ENCODE data around the gene COL5A3. TPM values are rescaled to one million over a fixed set of nuclear protein-coding genes. Genes with fewer than 3 reads are reported as not detected.
A peak's percentile ranks its signal among the peaks of the same experiment; 100 is the strongest.

Gene COL5A3
- total RNA-seq, 1 donor from 2014 or later = 0.05 TPM

DNA sequence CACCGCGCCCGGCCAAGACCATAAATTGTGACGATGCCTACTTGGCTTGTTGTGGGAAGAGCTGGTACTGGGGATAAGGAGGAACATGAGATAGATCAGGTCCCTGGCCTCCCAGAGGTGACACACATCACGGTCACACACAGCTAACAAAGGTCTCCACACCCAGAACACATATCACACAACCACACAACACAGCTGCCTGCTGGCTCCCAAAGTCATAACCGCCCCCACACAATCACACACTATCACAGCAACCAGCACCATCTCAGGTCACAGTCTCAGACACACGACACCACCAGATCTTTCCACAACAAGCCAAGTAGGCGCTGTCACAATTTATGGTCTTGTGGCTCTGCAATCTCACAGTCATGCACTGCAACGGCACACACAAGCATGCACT lies 5.7 kb downstream of the COL5A3 start:
- H3K27me3 Mint-ChIP-seq (ENCODE audit: unreplicated experiment) = peaks cover 22% of the 10 kb centered on the region

DNA sequence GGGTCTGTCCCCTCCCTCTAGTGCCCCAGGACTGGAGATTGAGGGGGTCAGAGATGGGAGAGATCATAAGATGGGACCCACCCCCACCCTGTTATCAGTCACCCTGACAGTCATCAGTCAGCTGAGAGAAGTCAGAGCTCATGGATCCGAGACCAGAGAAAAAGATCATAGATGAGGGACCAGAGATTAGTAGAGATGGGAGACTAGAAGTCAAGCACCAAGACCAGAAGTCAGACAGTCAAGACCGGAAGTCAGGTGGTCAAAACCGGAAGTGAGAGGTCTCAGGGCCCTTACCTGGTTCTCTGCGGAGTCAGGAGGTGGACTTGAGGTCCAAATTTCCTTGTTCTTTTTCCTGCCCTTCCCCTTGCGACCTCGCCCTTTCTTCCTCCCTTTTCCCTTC lies 7.0 kb downstream of the COL5A3 start:
- Mint-ChIP-seq H3K9me3 (ENCODE audit: unreplicated experiment) (no peaks in the 10 kb centered on the region), H3K27me3 (ENCODE audit: unreplicated experiment) (peaks cover 13% of the 10 kb centered on the region), H3K27ac (ENCODE audit: unreplicated experiment) (no peak overlapping the region), H3K36me3 (ENCODE audit: low read depth, unreplicated experiment) (peaks cover 5% of the 10 kb centered on the region), H3K4me3 (ENCODE audit: unreplicated experiment) (no peak overlapping the region), H3K4me1 (ENCODE audit: unreplicated experiment) (no peaks in the 10 kb centered on the region)
- TF ChIP-seq, protein P1, sequence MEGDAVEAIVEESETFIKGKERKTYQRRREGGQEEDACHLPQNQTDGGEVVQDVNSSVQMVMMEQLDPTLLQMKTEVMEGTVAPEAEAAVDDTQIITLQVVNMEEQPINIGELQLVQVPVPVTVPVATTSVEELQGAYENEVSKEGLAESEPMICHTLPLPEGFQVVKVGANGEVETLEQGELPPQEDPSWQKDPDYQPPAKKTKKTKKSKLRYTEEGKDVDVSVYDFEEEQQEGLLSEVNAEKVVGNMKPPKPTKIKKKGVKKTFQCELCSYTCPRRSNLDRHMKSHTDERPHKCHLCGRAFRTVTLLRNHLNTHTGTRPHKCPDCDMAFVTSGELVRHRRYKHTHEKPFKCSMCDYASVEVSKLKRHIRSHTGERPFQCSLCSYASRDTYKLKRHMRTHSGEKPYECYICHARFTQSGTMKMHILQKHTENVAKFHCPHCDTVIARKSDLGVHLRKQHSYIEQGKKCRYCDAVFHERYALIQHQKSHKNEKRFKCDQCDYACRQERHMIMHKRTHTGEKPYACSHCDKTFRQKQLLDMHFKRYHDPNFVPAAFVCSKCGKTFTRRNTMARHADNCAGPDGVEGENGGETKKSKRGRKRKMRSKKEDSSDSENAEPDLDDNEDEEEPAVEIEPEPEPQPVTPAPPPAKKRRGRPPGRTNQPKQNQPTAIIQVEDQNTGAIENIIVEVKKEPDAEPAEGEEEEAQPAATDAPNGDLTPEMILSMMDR (IDR thresholded peaks at IDR 0.05; ENCODE audit: unreplicated experiment) = no peak
- DNase-seq (ENCODE audit: low spot score) = no peak

More for the DNA sequence above, 5.7 kb downstream of the COL5A3 start:
- Mint-ChIP-seq H3K4me1 (ENCODE audit: unreplicated experiment) (peaks cover 4% of the 10 kb centered on the region), H3K27ac (ENCODE audit: unreplicated experiment) (no peak overlapping the region), H3K9me3 (ENCODE audit: unreplicated experiment) (no peaks in the 10 kb centered on the region), H3K4me3 (ENCODE audit: unreplicated experiment) (peak overlapping the region; percentile 3), H3K36me3 (ENCODE audit: low read depth, unreplicated experiment) (peaks cover 6% of the 10 kb centered on the region)
- no peak for DNase-seq (ENCODE audit: low spot score)
- TF ChIP-seq, protein P1 (IDR thresholded peaks at IDR 0.05; ENCODE audit: unreplicated experiment) = no peak

DNA sequence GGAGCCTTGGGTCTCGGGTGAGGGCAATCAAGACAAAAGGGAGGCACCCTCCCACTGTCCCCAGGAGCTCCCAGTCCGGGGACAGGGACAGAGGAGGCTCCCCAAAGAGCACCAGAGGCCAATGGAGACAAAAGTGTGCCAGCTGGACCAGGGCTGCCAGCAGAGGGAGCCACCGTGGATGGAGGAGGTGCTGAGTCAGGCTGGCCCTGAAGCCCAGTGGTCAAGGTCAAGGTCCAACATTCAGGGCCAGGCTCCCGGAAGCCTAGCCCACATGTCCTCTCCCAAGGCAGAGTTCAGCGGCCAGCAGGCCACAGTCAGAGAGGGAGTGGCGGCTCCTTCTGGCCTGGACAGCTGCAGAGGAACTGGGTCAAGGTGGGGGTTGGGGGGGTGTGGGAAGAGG lies 8.4 kb downstream of the COL5A3 start:
- DNase-seq (ENCODE audit: low spot score) = peak; percentile 23
- TF ChIP-seq, protein P1 (IDR thresholded peaks at IDR 0.05; ENCODE audit: unreplicated experiment) = peak; percentile 11
- H3K4me1 Mint-ChIP-seq (ENCODE audit: unreplicated experiment) = no peaks in the 10 kb centered on the region
- peaks cover 5% of the 10 kb centered on the region for H3K36me3 Mint-ChIP-seq (ENCODE audit: low read depth, unreplicated experiment)
- H3K27me3 Mint-ChIP-seq (ENCODE audit: unreplicated experiment) = peaks cover 14% of the 10 kb centered on the region
- no peak overlapping the region for H3K27ac Mint-ChIP-seq (ENCODE audit: unreplicated experiment)
- no peak overlapping the region for H3K4me3 Mint-ChIP-seq (ENCODE audit: unreplicated experiment)
- no peaks in the 10 kb centered on the region for H3K9me3 Mint-ChIP-seq (ENCODE audit: unreplicated experiment)

DNA sequence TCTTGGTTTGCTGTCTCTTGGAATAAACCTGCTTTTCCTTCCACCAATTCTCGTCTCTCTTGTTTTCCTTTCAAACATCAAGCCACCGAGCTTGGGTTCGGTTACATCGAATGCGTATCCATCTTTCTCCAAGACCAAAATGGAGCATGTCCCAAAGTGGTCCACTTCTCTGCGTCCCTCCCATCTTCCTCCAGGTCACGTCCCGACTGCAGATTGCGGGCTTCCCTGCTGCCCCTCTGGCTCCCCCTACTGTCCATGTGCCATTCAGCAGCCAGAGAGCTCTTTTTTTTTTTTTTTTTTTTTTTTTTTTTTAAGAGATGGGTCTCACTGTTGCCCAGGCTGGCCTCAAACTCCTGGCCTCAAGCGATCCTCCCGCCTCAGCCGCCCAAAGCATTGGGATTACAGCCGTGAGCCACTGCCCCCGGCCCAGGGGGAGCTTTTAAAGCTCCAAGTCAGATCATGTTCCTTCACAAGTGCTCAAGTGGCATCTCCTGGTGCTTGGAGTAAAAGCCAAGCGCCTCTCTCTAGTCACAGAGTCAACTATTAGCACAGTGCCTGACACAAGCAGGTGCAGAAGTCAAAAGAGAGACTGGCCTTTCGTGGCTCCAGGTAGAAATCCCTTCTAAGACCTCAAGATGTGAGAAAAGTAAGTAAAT lies 10.0 kb downstream of the COL5A3 start:
- peak; percentile 81 for DNase-seq (ENCODE audit: low spot score)
- Mint-ChIP-seq H3K4me1 (ENCODE audit: unreplicated experiment) (no peaks in the 10 kb centered on the region), H3K36me3 (ENCODE audit: low read depth, unreplicated experiment) (peaks cover 5% of the 10 kb centered on the region), H3K27me3 (ENCODE audit: unreplicated experiment) (peaks cover 13% of the 10 kb centered on the region), H3K9me3 (ENCODE audit: unreplicated experiment) (no peaks in the 10 kb centered on the region), H3K4me3 (ENCODE audit: unreplicated experiment) (no peak overlapping the region), H3K27ac (ENCODE audit: unreplicated experiment) (no peak overlapping the region)
- TF ChIP-seq, protein P1 (IDR thresholded peaks at IDR 0.05; ENCODE audit: unreplicated experiment) = peak; percentile 79

DNA sequence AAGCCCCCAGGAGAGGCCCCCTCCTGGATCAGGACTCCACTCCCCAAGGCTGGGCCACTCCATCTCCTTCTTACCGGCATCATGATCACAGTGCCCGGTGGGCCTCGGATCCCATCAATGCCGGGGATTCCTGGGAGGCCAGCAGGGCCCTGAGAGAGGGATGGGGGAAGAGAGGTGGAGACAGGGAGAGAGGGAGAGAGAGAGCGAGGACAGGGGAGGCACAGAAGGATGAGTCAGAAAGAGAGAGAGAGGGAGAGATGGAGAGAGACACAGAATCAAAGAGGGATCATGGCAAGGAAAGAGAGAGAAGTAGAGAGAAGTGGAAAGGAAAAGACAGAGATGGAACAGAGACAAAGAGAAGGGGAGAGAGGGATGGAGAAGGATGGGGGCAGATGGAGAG lies 13.8 kb downstream of the COL5A3 start:
- H3K9me3 Mint-ChIP-seq (ENCODE audit: unreplicated experiment) = no peaks in the 10 kb centered on the region
- DNase-seq (ENCODE audit: low spot score) = no peak
- no peaks in the 10 kb centered on the region for H3K4me1 Mint-ChIP-seq (ENCODE audit: unreplicated experiment)
- no peaks in the 10 kb centered on the region for H3K36me3 Mint-ChIP-seq (ENCODE audit: low read depth, unreplicated experiment)
- no peak overlapping the region for H3K27ac Mint-ChIP-seq (ENCODE audit: unreplicated experiment)
- H3K27me3 Mint-ChIP-seq (ENCODE audit: unreplicated experiment) = peaks cover 5% of the 10 kb centered on the region
- H3K4me3 Mint-ChIP-seq (ENCODE audit: unreplicated experiment) = no peak overlapping the region
- TF ChIP-seq, protein P1 (IDR thresholded peaks at IDR 0.05; ENCODE audit: unreplicated experiment) = no peak

Data from endothelial cell (in vitro differentiated cells).